Activated CD4-positive, alpha-beta T cell treated with anti-CD3 and anti-CD28 coated beads for 36 hours (primary cell): ENCODE data around the gene GK. TPM values are rescaled to one million over a fixed set of nuclear protein-coding genes. Genes with fewer than 3 reads are reported as not detected.
A peak's percentile ranks its signal among the peaks of the same experiment; 100 is the strongest.
"Not testable (repeated sequence)": the region's sequence is repeated elsewhere in the genome, so short reads cannot be mapped to it uniquely, and the experiment has no call there.

ENCODE experiments used
- ATAC-seq: fragments of 200-7000 bp; cut with Tn5 transposase; one replicate; pipeline ENCODE4 v1.10.0; 2021; ENCODE audit warnings: mild to moderate bottlenecking, moderate library complexity
- CTCF ChIA-PET: fragments of 350-600 bp; sonication (Branson Sonifier 250); formaldehyde crosslinking; loops from one replicate; lab custom pipeline; 2021; ENCODE audit warnings: antibody characterized with exemption; lab: Charles Lee
- POLR2A ChIA-PET: fragments of 350-600 bp; sonication (Branson Sonifier 250); formaldehyde crosslinking; loops from one replicate; lab custom pipeline; 2021; ENCODE audit warnings: antibody characterized with exemption, inconsistent platforms; lab: Charles Lee
- DNase-seq: peaks from one replicate; pipeline ENCODE4 v3.0.0-alpha.2; 2020
- H3K27ac Mint-ChIP-seq: one replicate; pipeline ENCODE4 v1.8.0; 2021; ENCODE audit warnings: mixed read lengths
- H3K27me3 Mint-ChIP-seq: one replicate; pipeline ENCODE4 v1.8.0; 2021; ENCODE audit warnings: mixed read lengths
- H3K36me3 Mint-ChIP-seq: one replicate; pipeline ENCODE4 v1.8.0; 2021; ENCODE audit warnings: low read depth, mixed read lengths
- H3K4me1 Mint-ChIP-seq: one replicate; pipeline ENCODE4 v1.8.0; 2021; ENCODE audit warnings: mixed read lengths
- H3K4me3 Mint-ChIP-seq: one replicate; pipeline ENCODE4 v1.8.0; 2021; ENCODE audit warnings: mild to moderate bottlenecking, moderate library complexity, mixed read lengths
- H3K9me3 Mint-ChIP-seq: one replicate; pipeline ENCODE4 v1.8.0; 2021; ENCODE audit warnings: low read depth, mixed read lengths
- intact Hi-C, 2 experiments: fragments of 100-400 bp; cut with DNase I in 1 of 2; cut with micrococcal nuclease in 1 of 2; formaldehyde crosslinking; loops; one replicate each; pipeline versions ENCODE4 v1.14.2 to v1.15.1; 2022 to 2024; cut with DNase I, micrococcal nuclease
- total RNA-seq, 2 experiments: library from RNA; stranded (reverse); gene quantifications; one replicate each; pipeline ENCODE4 v1.2.3, GENCODE V29; 2021

Gene GK
- total RNA-seq, 2 experiments from 2014 or later = 77.8 to 106 TPM

- Mint-ChIP-seq H3K36me3 (peaks cover 1% of the 10 kb centered on the region), H3K4me3 (no peak overlapping the region), H3K9me3 (peaks cover 2% of the 10 kb centered on the region), H3K4me1 (no peaks in the 10 kb centered on the region), H3K27ac (no peak overlapping the region), H3K27me3 (no peaks in the 10 kb centered on the region)
- no peak for DNase-seq
- POLR2A ChIA-PET = no interaction called here
- ATAC-seq = no peak
- intact Hi-C loops = no loop called here
- CTCF ChIA-PET = no interaction called here
These were observed 25.2 kb upstream of the GK start for GRCh38 chrX:30627818-30628652.

GRCh38 chrX:30634070-30634469 lies 19.2 kb upstream of the GK start:
- CTCF ChIA-PET = interaction anchor here (0.8 to 1.7 kb wide), 2 partner anchors 80 to 1253 kb away, joined by 3 to 5 read pairs; no protein-coding TSS in a partner anchor
- H3K9me3 Mint-ChIP-seq, DNase-seq, H3K4me3 Mint-ChIP-seq, intact Hi-C loops, POLR2A ChIA-PET, ATAC-seq, H3K27ac Mint-ChIP-seq, H3K4me1 Mint-ChIP-seq, H3K27me3 Mint-ChIP-seq, H3K36me3 Mint-ChIP-seq: not testable (repeated sequence)

GRCh38 chrX:30635630-30636029 lies 17.6 kb upstream of the GK start:
- ChIA-PET CTCF (interaction anchor here (0.8 to 1.7 kb wide), 8 partner anchors 10 to 102 kb away, joined by 3 to 5 read pairs (median 4); no protein-coding TSS in a partner anchor), POLR2A (no interaction called here)
- peak; percentile 39 for ATAC-seq
- no peak for DNase-seq
- Mint-ChIP-seq H3K9me3 (no peaks in the 10 kb centered on the region), H3K27ac (no peak overlapping the region), H3K4me1 (peaks cover 3% of the 10 kb centered on the region), H3K27me3 (no peaks in the 10 kb centered on the region), H3K4me3 (no peak overlapping the region), H3K36me3 (no peaks in the 10 kb centered on the region)
- intact Hi-C loops = loop anchor here in 1 of 2 experiments (5.0 kb wide), 3 partner anchors 37 to 187 kb away; no protein-coding TSS in a partner anchor

- POLR2A ChIA-PET = no interaction called here
- H3K4me1 Mint-ChIP-seq = peaks cover 22% of the 10 kb centered on the region
- no peaks in the 10 kb centered on the region for H3K27me3 Mint-ChIP-seq
- no peak overlapping the region for H3K27ac Mint-ChIP-seq
- peaks cover 2% of the 10 kb centered on the region for H3K9me3 Mint-ChIP-seq
- intact Hi-C loops = loop anchor here in 1 of 2 experiments (5.0 kb wide), 3 partner anchors 34 to 184 kb away; no protein-coding TSS in a partner anchor
- CTCF ChIA-PET = interaction anchor here (0.5 to 0.8 kb wide), 3 partner anchors 8 to 78 kb away, joined by 3 read pairs; no protein-coding TSS in a partner anchor
- H3K4me3 Mint-ChIP-seq = no peak overlapping the region
- no peaks in the 10 kb centered on the region for H3K36me3 Mint-ChIP-seq
- DNase-seq = no peak
- ATAC-seq = no peak
These were observed 15.1 kb upstream of the GK start for GRCh38 chrX:30637874-30638815.

- DNase-seq, H3K36me3 Mint-ChIP-seq, H3K27me3 Mint-ChIP-seq, ATAC-seq, H3K9me3 Mint-ChIP-seq, H3K27ac Mint-ChIP-seq, H3K4me3 Mint-ChIP-seq, POLR2A ChIA-PET, CTCF ChIA-PET: not testable (repeated sequence)
- intact Hi-C loops = loop anchor here in 1 of 2 experiments (5.0 kb wide), 3 partner anchors 33 to 183 kb away; no protein-coding TSS in a partner anchor
- peaks cover 28% of the 10 kb centered on the region for H3K4me1 Mint-ChIP-seq
These were observed 13.5 kb upstream of the GK start for GRCh38 chrX:30639702-30640101.

GRCh38 chrX:30642642-30643041 lies 10.6 kb upstream of the GK start:
- no peak for ATAC-seq
- no peak for DNase-seq
- Mint-ChIP-seq H3K27me3 (no peaks in the 10 kb centered on the region), H3K4me3 (no peak overlapping the region), H3K9me3 (peaks cover 2% of the 10 kb centered on the region), H3K4me1 (peaks cover 28% of the 10 kb centered on the region), H3K36me3 (no peaks in the 10 kb centered on the region), H3K27ac (peak overlapping the region; percentile 82)
- CTCF ChIA-PET = interaction anchor here (0.7 to 3.6 kb wide), 2 partner anchors 16 to 46 kb away, joined by 3 to 15 read pairs; no protein-coding TSS in a partner anchor
- POLR2A ChIA-PET = interaction anchor here (1.5 to 1.9 kb wide), 2 partner anchors 15 to 17 kb away, joined by 5 read pairs; no protein-coding TSS in a partner anchor
- intact Hi-C loops = no loop called here

GRCh38 chrX:30643313-30643821 lies 9.9 kb upstream of the GK start:
- Mint-ChIP-seq H3K27me3 (no peaks in the 10 kb centered on the region), H3K36me3 (no peaks in the 10 kb centered on the region), H3K4me3 (no peak overlapping the region), H3K9me3 (peaks cover 2% of the 10 kb centered on the region), H3K27ac (peak overlapping the region; percentile 88), H3K4me1 (peaks cover 28% of the 10 kb centered on the region)
- intact Hi-C loops = no loop called here
- DNase-seq (no peak), ATAC-seq (peak; percentile 72)
- POLR2A ChIA-PET = interaction anchor here (1.5 to 1.9 kb wide), 2 partner anchors 14 to 16 kb away, joined by 5 read pairs; no protein-coding TSS in a partner anchor
- CTCF ChIA-PET = interaction anchor here (0.7 to 3.6 kb wide), 3 partner anchors 15 to 328 kb away, joined by 3 to 15 read pairs (median 3); no protein-coding TSS in a partner anchor

- intact Hi-C loops = loop anchor here (1.0 to 10.0 kb wide), 4 partner anchors 9 to 75 kb away; partner anchors contain the start of gene TASL (in 1 of the 2)
- no peaks in the 10 kb centered on the region for H3K9me3 Mint-ChIP-seq
- ATAC-seq (peak; percentile 67), DNase-seq (peak; percentile 10)
- peaks cover 5% of the 10 kb centered on the region for H3K36me3 Mint-ChIP-seq
- peak overlapping the region; percentile 98 for H3K27ac Mint-ChIP-seq
- ChIA-PET POLR2A (interaction anchor here (1.0 to 1.4 kb wide), 2 partner anchors 9 to 240 kb away, joined by 4 to 22 read pairs; no protein-coding TSS in a partner anchor), CTCF (interaction anchor here (1.0 to 1.7 kb wide), 2 partner anchors 8 to 85 kb away, joined by 3 to 8 read pairs; no protein-coding TSS in a partner anchor)
- peaks cover 22% of the 10 kb centered on the region for H3K4me1 Mint-ChIP-seq
- peak overlapping the region; percentile 39 for H3K4me3 Mint-ChIP-seq
- H3K27me3 Mint-ChIP-seq = no peaks in the 10 kb centered on the region
These were observed 3.4 kb upstream of the GK start for GRCh38 chrX:30649859-30650258.

- peak overlapping the region; percentile 86 for H3K4me3 Mint-ChIP-seq
- ChIA-PET CTCF (no interaction called here), POLR2A (no interaction called here)
- no peaks in the 10 kb centered on the region for H3K9me3 Mint-ChIP-seq
- H3K27me3 Mint-ChIP-seq = no peaks in the 10 kb centered on the region
- H3K27ac Mint-ChIP-seq = peak overlapping the region; percentile 98
- intact Hi-C loops = loop anchor here (1.0 to 10.0 kb wide), 3 partner anchors 78 to 237 kb away; partner anchors contain the start of genes TAB3 (in 2 of the 2) and TASL (in 1 of the 2)
- peaks cover 26% of the 10 kb centered on the region for H3K36me3 Mint-ChIP-seq
- H3K4me1 Mint-ChIP-seq = peaks cover 36% of the 10 kb centered on the region
- DNase-seq (peak; percentile 95), ATAC-seq (peak; percentile 67)
These were observed 452 bp upstream of the GK start for GRCh38 chrX:30652527-30653414.

- Mint-ChIP-seq H3K36me3 (peaks cover 37% of the 10 kb centered on the region), H3K4me3 (peak overlapping the region; percentile 86), H3K4me1 (peaks cover 51% of the 10 kb centered on the region), H3K27ac (peak overlapping the region; percentile 92)
- H3K27me3 Mint-ChIP-seq, ATAC-seq, CTCF ChIA-PET, H3K9me3 Mint-ChIP-seq, POLR2A ChIA-PET: not testable (repeated sequence)
- intact Hi-C loops = loop anchor here in 1 of 2 experiments (10.0 kb wide), 1 partner anchor 80 kb away; the partner anchor contains the start of gene TASL
- peak; percentile 9 for DNase-seq
These were observed 1.2 kb downstream of the GK start for GRCh38 chrX:30654386-30654785.
